ENCODE measurements around the gene PMVK.
"Not testable (repeated sequence)": the region's sequence is repeated elsewhere in the genome, so short reads cannot be mapped to it uniquely, and the experiment has no call there.

Gene PMVK

DNA sequence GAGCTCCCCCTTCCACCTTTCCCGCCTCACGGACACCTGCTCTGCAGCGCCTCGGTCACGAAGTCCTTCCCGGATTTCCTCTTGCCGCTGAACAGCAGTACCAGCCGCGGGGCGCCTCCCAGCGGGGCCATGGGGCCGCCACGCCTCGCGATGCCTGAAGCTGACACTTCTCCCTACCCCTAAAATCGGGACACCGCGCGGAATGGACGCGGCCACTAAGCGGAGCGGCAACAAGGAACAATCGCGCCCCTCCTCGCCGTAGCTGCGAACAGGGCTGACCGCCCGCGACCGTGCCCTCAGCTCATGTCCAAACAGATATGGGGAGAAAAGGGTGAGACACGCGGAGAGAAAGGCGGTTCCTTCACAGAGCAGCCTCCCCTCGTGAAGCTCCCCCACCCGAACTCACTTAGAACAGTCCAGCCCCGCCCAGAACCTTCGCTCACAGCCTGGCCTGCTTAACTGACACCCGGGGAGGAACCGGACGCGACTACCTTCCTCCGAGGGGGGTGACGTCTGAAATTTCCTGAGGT is at the start of gene PMVK:
Gene PMVK (minus strand): TSS at position 165 of the 530 bp plus-strand sequence. CDS start 34 bp downstream, at position 131.
- in situ Hi-C loops (cut with MboI; ENCODE audit: low sequenced_read_pairs): no loop called here

- in situ Hi-C loops (cut with MboI; ENCODE audit: low sequenced_read_pairs): no loop called here
Measured at GRCh38 chr1:154983776-154984466, 47.4 kb upstream of the PMVK start.

GRCh38 chr1:154982897-154983648 is 46.6 kb upstream of the PMVK start, which contains the start of gene FLAD1:
Gene FLAD1, plus strand, starts transcription at chr1:154983344. Its CDS starts 351 bp downstream, at chr1:154983695.
- in situ Hi-C loops (cut with MboI; ENCODE audit: low sequenced_read_pairs): no loop called here

DNA sequence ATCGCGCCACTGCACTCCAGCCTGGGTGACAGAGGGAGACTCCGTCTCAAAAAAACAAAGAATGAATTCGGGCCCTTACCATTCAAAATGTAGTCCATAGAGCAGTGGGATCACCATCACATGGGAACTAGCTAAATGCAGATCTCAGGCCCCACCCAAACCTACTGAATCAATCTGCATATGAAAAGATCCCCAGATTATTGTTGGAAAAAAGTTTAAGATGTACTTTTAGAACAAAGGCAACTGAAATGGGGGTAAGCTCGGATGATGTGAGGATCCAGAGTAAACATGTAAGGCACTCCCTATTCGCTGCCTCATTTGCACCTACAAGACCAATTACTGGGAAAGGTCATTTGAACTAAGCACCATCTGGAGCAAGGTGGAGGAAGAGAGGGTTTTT is 45.8 kb upstream of the PMVK start:
- in situ Hi-C loops (cut with MboI; ENCODE audit: low sequenced_read_pairs): no loop called here

DNA sequence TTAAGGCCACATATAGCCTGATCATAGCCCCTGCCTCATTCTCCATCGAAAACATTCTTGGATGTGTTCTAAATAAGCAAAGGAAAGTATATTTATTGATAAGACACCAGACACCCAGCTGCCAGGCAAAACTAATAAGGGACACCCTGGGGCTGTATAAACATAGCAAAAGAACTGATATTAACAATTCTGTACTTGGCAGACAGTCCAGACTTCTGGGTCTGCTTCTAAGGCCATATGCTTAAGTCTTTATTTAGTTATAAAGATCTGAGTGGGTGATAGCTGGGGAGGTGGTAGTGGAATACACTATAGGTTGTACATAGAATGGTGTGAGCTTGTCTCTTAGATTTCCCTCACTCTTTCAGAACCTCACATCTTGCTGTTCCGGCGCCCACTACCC is 41.8 kb upstream of the PMVK start:
- in situ Hi-C loops (cut with MboI; ENCODE audit: low sequenced_read_pairs): no loop called here

DNA sequence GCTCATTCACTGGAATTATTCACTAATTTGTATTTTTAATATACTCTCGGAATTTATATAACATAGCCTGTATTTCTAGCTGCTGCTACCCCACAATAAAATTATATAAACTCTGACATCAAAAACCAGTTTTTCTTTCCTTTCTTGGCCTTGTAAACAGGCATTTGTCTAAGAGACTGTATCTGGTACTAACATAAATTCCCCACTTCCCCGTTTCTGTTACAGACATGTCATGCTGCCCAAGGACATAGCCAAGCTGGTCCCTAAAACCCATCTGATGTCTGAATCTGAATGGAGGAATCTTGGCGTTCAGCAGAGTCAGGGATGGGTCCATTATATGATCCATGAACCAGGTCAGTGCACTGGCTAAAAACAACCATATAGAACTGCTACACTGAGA is 41.2 kb upstream of the PMVK start:
- in situ Hi-C loops (cut with MboI; ENCODE audit: low sequenced_read_pairs): not testable (repeated sequence)

GRCh38 chr1:154975409-154976059 is 39.0 kb upstream of the PMVK start:
- in situ Hi-C loops (cut with MboI; ENCODE audit: low sequenced_read_pairs): no loop called here

DNA sequence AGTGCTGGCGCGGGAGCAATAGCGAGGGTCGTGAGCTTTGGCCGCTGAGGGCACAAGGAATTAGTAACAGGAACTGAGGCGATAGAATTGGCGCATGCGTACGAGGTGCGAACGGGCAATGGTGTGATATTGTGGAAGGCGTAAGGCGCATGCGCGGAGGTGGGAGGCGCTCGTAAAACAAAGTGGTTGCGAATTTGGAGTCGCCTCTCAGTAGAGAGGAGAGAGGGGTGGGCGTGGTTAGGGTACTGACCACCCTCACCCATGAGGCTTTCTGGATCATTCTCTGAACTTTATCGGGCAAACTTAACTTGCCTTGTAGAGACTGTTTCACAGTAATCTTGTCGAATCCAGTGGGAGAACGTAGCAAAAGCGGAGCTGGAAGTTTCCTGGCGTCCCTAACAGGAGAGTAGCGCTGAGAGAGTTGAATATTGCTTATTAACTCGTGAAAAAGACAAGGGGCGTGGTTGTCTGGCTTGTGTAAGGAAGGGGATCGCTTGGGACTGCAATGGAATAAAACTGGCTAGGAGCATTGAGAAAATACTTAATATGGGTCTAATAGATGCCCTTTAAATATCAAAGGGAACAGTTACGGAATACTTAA is 38.4 kb upstream of the PMVK start:
- in situ Hi-C loops (cut with MboI; ENCODE audit: low sequenced_read_pairs): no loop called here

GRCh38 chr1:154974102-154974807 is 37.7 kb upstream of the PMVK start, which contains the start of gene CKS1B:
Gene CKS1B, plus strand, starts transcription at chr1:154974681. Its CDS starts 65 bp downstream, at chr1:154974746.
- in situ Hi-C loops (cut with MboI; ENCODE audit: low sequenced_read_pairs): no loop called here

GRCh38 chr1:154973344-154974101 is 37.0 kb upstream of the PMVK start:
- in situ Hi-C loops (cut with MboI; ENCODE audit: low sequenced_read_pairs): no loop called here

DNA sequence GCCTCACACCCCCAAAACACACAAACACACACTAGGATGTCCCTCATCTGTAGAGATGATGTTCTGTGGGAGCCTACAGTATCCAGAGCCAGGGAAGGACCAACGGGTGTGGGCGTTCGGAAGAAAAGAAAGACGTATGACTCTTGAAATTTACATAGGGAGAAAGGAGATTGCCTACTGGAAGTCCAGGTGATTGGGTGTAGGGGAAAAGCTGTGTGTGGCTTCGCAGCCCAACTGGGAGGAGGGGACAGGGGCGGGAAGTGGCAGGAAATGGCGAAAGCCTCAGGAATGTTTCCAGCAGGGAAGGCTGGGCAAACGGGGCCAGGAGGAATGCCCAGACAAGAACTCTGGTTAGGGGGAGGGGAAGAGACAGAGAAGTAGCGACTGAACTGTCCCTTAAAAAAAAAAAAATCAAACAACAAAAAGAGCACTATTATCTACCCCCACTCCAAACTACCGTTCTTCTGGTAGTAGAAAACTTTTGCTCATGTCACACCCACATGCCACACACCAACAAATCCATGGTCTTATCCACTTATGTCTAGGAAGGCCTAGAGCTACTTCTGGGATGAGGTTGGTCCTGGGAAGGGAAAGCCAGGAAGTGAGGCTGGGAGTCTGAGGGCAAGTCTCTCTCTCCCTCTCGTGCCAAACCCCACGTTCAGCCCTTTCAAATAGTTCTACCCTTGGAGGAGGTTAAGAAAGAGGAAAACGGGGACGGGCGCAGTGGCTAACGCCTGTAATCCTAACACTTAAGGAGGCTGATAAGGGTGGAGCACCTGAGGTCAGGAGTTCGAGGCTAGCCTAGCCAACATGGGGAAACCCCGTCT is 36.2 kb upstream of the PMVK start:
- in situ Hi-C loops (cut with MboI; ENCODE audit: low sequenced_read_pairs): no loop called here

- in situ Hi-C loops (cut with MboI; ENCODE audit: low sequenced_read_pairs): no loop called here
Measured at GRCh38 chr1:154972213-154972516, 35.6 kb upstream of the PMVK start.

GRCh38 chr1:154971341-154971998 is 35.0 kb upstream of the PMVK start:
- in situ Hi-C loops (cut with MboI; ENCODE audit: low sequenced_read_pairs): no loop called here

GRCh38 chr1:154970631-154971340 is 34.3 kb upstream of the PMVK start, which contains the start of gene SHC1:
Gene SHC1, minus strand, starts transcription at chr1:154970747. Its CDS starts 221 bp downstream, at chr1:154970526.
- in situ Hi-C loops (cut with MboI; ENCODE audit: low sequenced_read_pairs): no loop called here

GRCh38 chr1:154969860-154970452 is 33.4 kb upstream of the PMVK start:
- in situ Hi-C loops (cut with MboI; ENCODE audit: low sequenced_read_pairs): no loop called here

DNA sequence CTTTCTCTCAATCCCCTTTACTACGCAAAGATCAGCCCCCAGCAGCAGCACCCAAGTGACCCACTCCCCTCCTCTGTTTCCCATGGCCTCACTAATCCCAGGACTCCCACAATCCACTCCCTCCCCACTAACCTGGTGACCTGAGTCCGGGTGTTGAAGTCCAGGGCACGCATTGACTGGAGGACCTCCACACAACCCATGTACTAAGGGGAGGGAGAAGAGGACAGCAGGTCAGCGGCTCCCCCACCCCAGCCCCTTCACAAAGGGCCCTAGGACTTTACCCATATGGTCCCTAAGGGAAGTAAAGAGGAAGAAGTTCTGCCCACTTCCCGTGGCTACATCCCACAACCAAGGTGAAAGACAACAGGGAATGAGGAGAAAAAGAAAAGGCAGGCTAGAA is 32.7 kb upstream of the PMVK start:
- in situ Hi-C loops (cut with MboI; ENCODE audit: low sequenced_read_pairs): no loop called here

GRCh38 chr1:154968731-154969130 is 32.2 kb upstream of the PMVK start:
- in situ Hi-C loops (cut with MboI; ENCODE audit: low sequenced_read_pairs): no loop called here
